Large intestine (tissue), 3 donors: Measurements from ENCODE around the gene CAMK2D. TPM values are rescaled to one million over a fixed set of nuclear protein-coding genes. Genes with fewer than 3 reads are reported as not detected.
A peak's percentile ranks its signal among the peaks of the same experiment; 100 is the strongest.
"Not testable (repeated sequence)": the region's sequence is repeated elsewhere in the genome, so short reads cannot be mapped to it uniquely, and the experiment has no call there.

ENCODE experiments used
- DNase-seq, 2 donors: peaks; one replicate each; pipeline versions ENCODE4 v3.0.0 to v3.0.0-alpha.2; 2013
- H3K27ac ChIP-seq: one replicate; pipeline ENCODE4 v1.5.1; 2013; ENCODE audit warnings: low read length
- H3K27me3 ChIP-seq: 2 replicates; pipeline ENCODE4 v1.6.1; 2013; ENCODE audit warnings: low read length; ENCODE audit not compliant: control insufficient read depth, insufficient read depth
- H3K36me3 ChIP-seq: 2 replicates; pipeline ENCODE4 v1.6.1; 2013; ENCODE audit warnings: low read length; ENCODE audit not compliant: control insufficient read depth, insufficient read depth
- H3K4me1 ChIP-seq: one replicate; pipeline ENCODE4 v1.6.1; 2013; ENCODE audit warnings: low read length; ENCODE audit not compliant: control insufficient read depth, insufficient read depth
- H3K4me3 ChIP-seq: one replicate; pipeline ENCODE4 v1.5.1; 2013; ENCODE audit warnings: low read length
- H3K9me3 ChIP-seq: one replicate; pipeline ENCODE4 v1.6.1; 2013; ENCODE audit warnings: mild to moderate bottlenecking, low read depth, low read length, moderate library complexity; ENCODE audit not compliant: control insufficient read depth
- WGBS: methylation state at CpG from one replicate; pipeline ENCODE4 v1.1.5; 2013; ENCODE audit warnings: low lambda C conversion rate; ENCODE audit not compliant: insufficient coverage; 5-methylcytosine and 5-hydroxymethylcytosine counted together
- polyA plus RNA-seq: library from polyadenylated mRNA; unstranded; fragments of 120-200 nt; gene quantifications from one replicate; pipeline ENCODE4 v1.2.1, GENCODE V29; 2013

The CAMK2D gene
- polyA plus RNA-seq, 1 donor: 67.7 TPM

- WGBS: no CpG with 5 or more reads among the region's 2 CpGs
Observed at GRCh38 chr4:113707048-113707447, 54.5 kb downstream of the CAMK2D start.

GRCh38 chr4:113705097-113705496, 56.4 kb downstream of the CAMK2D start:
- not testable (repeated sequence) for H3K4me3 ChIP-seq, H3K36me3 ChIP-seq, H3K9me3 ChIP-seq, H3K4me1 ChIP-seq, H3K27me3 ChIP-seq, H3K27ac ChIP-seq, DNase-seq
- no CpG with 5 or more reads among the region's 6 CpGs for WGBS

More at GRCh38 chr4:113707048-113707447, 54.5 kb downstream of the CAMK2D start:
- H3K4me1 ChIP-seq: no peaks in the 10 kb centered on the region
- no peak for DNase-seq
- H3K27ac ChIP-seq: no peak overlapping the region
- H3K36me3 ChIP-seq: peaks cover 2% of the 10 kb centered on the region
- no peak overlapping the region for H3K4me3 ChIP-seq
- no peaks in the 10 kb centered on the region for H3K9me3 ChIP-seq
- no peaks in the 10 kb centered on the region for H3K27me3 ChIP-seq

GRCh38 chr4:113702596-113702995, 58.9 kb downstream of the CAMK2D start:
- WGBS: no CpG with 5 or more reads among the region's 3 CpGs
- not testable (repeated sequence) for H3K4me1 ChIP-seq, H3K27ac ChIP-seq, H3K9me3 ChIP-seq, H3K4me3 ChIP-seq, H3K36me3 ChIP-seq, DNase-seq, H3K27me3 ChIP-seq

GRCh38 chr4:113701169-113701568, 60.4 kb downstream of the CAMK2D start:
- peaks cover 2% of the 10 kb centered on the region for H3K36me3 ChIP-seq
- DNase-seq: no peak
- H3K27ac ChIP-seq: no peak overlapping the region
- no peaks in the 10 kb centered on the region for H3K27me3 ChIP-seq
- H3K4me3 ChIP-seq: no peak overlapping the region
- WGBS: no CpG with 5 or more reads among the region's 1 CpG
- no peaks in the 10 kb centered on the region for H3K9me3 ChIP-seq
- peaks cover 5% of the 10 kb centered on the region for H3K4me1 ChIP-seq

GRCh38 chr4:113700602-113701150, 60.9 kb downstream of the CAMK2D start:
- WGBS: 100% methylated on average over 1 of the region's 2 CpGs
- Histone ChIP-seq H3K9me3 (no peaks in the 10 kb centered on the region), H3K4me3 (no peak overlapping the region), H3K36me3 (peaks cover 2% of the 10 kb centered on the region), H3K27me3 (no peaks in the 10 kb centered on the region), H3K4me1 (peaks cover 8% of the 10 kb centered on the region), H3K27ac (no peak overlapping the region)
- DNase-seq: no peak

- Histone ChIP-seq H3K36me3 (peaks cover 2% of the 10 kb centered on the region), H3K9me3 (no peaks in the 10 kb centered on the region), H3K27ac (no peak overlapping the region), H3K4me3 (no peak overlapping the region), H3K4me1 (peaks cover 12% of the 10 kb centered on the region), H3K27me3 (no peaks in the 10 kb centered on the region)
- WGBS: 100% methylated on average over 2 of the region's 2 CpGs
- DNase-seq: no peak
Observed at GRCh38 chr4:113699772-113700171, 61.8 kb downstream of the CAMK2D start.

- no peaks in the 10 kb centered on the region for H3K9me3 ChIP-seq
- 100% methylated on average over 2 of the region's 2 CpGs for WGBS
- no peaks in the 10 kb centered on the region for H3K27me3 ChIP-seq
- peaks cover 23% of the 10 kb centered on the region for H3K4me1 ChIP-seq
- H3K36me3 ChIP-seq: no peaks in the 10 kb centered on the region
- no peak overlapping the region for H3K27ac ChIP-seq
- DNase-seq: no peak
- H3K4me3 ChIP-seq: no peak overlapping the region
Observed at GRCh38 chr4:113697429-113697828, 64.1 kb downstream of the CAMK2D start.

GRCh38 chr4:113695328-113696169, 66.0 kb downstream of the CAMK2D start:
- no peak overlapping the region for H3K4me3 ChIP-seq
- H3K4me1 ChIP-seq: peaks cover 23% of the 10 kb centered on the region
- WGBS: no CpG with 5 or more reads among the region's 3 CpGs
- H3K9me3 ChIP-seq: no peaks in the 10 kb centered on the region
- peak; percentile 82 to 91 for DNase-seq
- no peaks in the 10 kb centered on the region for H3K27me3 ChIP-seq
- peak overlapping the region; percentile 81 for H3K27ac ChIP-seq
- no peaks in the 10 kb centered on the region for H3K36me3 ChIP-seq

GRCh38 chr4:113694008-113694407, 67.5 kb downstream of the CAMK2D start:
- WGBS: 100% methylated on average over 1 of the region's 2 CpGs
- no peak for DNase-seq
- Histone ChIP-seq H3K9me3 (no peaks in the 10 kb centered on the region), H3K27ac (no peak overlapping the region), H3K36me3 (no peaks in the 10 kb centered on the region), H3K4me3 (no peak overlapping the region), H3K27me3 (no peaks in the 10 kb centered on the region), H3K4me1 (peaks cover 23% of the 10 kb centered on the region)

GRCh38 chr4:113692809-113693411, 68.6 kb downstream of the CAMK2D start:
- no peak for DNase-seq
- H3K36me3 ChIP-seq: no peaks in the 10 kb centered on the region
- 71% methylated on average over 2 of the region's 3 CpGs for WGBS
- peaks cover 23% of the 10 kb centered on the region for H3K4me1 ChIP-seq
- H3K4me3 ChIP-seq: no peak overlapping the region
- no peak overlapping the region for H3K27ac ChIP-seq
- no peaks in the 10 kb centered on the region for H3K27me3 ChIP-seq
- H3K9me3 ChIP-seq: no peaks in the 10 kb centered on the region
